Ishikawa (cell line): ENCODE results near the gene PTPA.

ENCODE experiments used
- CEBPB ChIP-seq: IDR thresholded peaks from 2 replicates; pipeline ENCODE4 v1.6.1; 2012
- EGR1 ChIP-seq: IDR thresholded peaks from 2 replicates; pipeline ENCODE4 v1.6.1; 2012
- EP300 ChIP-seq: IDR thresholded peaks from 2 replicates; pipeline ENCODE4 v1.6.1; 2012; ENCODE audit warnings: borderline replicate concordance
- FOXM1 ChIP-seq: IDR thresholded peaks from 2 replicates; pipeline ENCODE4 v1.6.1; 2012; ENCODE audit warnings: low read depth, borderline replicate concordance
- MAX ChIP-seq: IDR thresholded peaks from 2 replicates; pipeline ENCODE4 v1.6.1; 2012
- RAD21 ChIP-seq: IDR thresholded peaks from 2 replicates; pipeline ENCODE4 v1.6.1; 2012; ENCODE audit warnings: low read depth
- REST ChIP-seq: IDR thresholded peaks from 2 replicates; pipeline ENCODE4 v1.6.1; 2012; ENCODE audit warnings: low read depth, mild to moderate bottlenecking
- TAF1 ChIP-seq: IDR thresholded peaks from 2 replicates; pipeline ENCODE4 v1.6.1; 2012; ENCODE audit warnings: low read depth, mild to moderate bottlenecking
- TCF12 ChIP-seq: IDR thresholded peaks from 2 replicates; pipeline ENCODE4 v1.6.1; 2012; ENCODE audit warnings: low read depth
- USF1 ChIP-seq: IDR thresholded peaks from 2 replicates; pipeline ENCODE4 v1.6.1; 2012
- YY1 ChIP-seq: IDR thresholded peaks from 2 replicates; pipeline ENCODE4 v1.6.1; 2012; ENCODE audit warnings: low read depth
- ZBTB7A ChIP-seq: IDR thresholded peaks from 2 replicates; pipeline ENCODE4 v1.6.1; 2012; ENCODE audit warnings: low read depth

DNA sequence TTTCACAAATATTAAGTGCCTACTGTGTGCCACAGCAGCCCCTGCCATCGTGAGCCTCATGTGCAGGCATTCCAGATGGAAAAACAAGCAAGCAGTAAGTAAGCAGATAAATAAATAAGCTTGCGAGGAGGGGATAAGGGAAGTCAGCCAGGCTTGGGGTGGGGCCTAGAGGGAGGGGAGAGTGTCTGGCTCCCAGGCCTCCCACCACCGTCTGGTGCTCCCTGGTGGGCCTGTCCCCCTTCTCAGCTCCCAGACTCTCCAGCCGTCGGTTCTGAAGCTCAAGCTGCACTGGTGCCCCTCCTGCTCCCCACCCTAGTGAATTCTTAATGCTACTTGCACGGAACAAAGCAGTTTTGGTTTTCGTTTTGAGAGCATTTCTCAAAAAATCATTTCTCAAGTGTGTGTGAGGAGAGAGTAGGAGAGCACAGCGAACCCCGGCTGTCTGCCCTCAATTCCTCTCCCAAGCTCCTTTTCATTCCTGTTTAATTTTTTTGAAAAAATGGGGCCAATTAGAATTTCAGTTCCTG is 73.4 kb downstream of the PTPA start:
- TF ChIP-seq ZBTB7A, result no peak
- no peak for TF ChIP-seq CEBPB
- TF ChIP-seq TAF1, result no peak
- no peak for TF ChIP-seq REST
- TF ChIP-seq EGR1, result no peak
- TF ChIP-seq RAD21, result no peak
- no peak for TF ChIP-seq YY1
- TF ChIP-seq EP300, result no peak
- TF ChIP-seq USF1, result no peak
- TF ChIP-seq MAX, result no peak
- no peak for TF ChIP-seq TCF12
- no peak for TF ChIP-seq FOXM1
